Measurements from ENCODE around the gene ADCY2.

DNA sequence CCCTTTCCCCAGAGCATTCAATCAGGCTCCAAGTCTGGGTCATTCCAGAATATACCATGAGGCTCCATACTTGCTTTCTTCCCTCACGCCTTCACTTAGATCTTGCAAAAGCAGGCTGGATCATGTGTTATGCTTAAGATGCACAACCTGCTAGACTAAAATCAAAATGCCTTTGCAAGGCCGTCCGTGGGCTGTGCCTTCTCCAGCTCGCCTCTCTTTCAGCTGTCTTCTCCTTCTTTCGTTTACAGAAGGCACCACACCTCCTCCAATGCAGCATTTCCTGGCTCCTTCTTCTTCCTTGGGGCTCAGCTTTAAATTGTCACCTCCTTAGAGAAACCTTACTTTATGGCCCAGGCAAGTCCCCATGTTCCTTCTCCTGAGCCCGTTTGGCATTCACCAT is 150.6 kb downstream of the ADCY2 start:
- TF ChIP-seq TBL1XR1 (IDR thresholded peaks at IDR 0.05; ENCODE audit: borderline replicate concordance, low read length, partially characterized antibody) (no peak), ZFP82 (CRISPR knock-in tag; IDR thresholded peaks at IDR 0.05; ENCODE audit: borderline replicate concordance) (no peak), CREM (IDR thresholded peaks at IDR 0.05) (no peak), CREM (CRISPR knock-in tag; IDR thresholded peaks at IDR 0.05) (no peak), CAMTA2 (CRISPR knock-in tag; IDR thresholded peaks at IDR 0.05; ENCODE audit: borderline replicate concordance) (no peak), FOXC1 (CRISPR knock-in tag; IDR thresholded peaks at IDR 0.05; ENCODE audit: borderline replicate concordance) (no peak), NFIB (CRISPR knock-in tag; IDR thresholded peaks at IDR 0.05; ENCODE audit: borderline replicate concordance) (no peak)
- TF ChIP-seq, protein P1, sequence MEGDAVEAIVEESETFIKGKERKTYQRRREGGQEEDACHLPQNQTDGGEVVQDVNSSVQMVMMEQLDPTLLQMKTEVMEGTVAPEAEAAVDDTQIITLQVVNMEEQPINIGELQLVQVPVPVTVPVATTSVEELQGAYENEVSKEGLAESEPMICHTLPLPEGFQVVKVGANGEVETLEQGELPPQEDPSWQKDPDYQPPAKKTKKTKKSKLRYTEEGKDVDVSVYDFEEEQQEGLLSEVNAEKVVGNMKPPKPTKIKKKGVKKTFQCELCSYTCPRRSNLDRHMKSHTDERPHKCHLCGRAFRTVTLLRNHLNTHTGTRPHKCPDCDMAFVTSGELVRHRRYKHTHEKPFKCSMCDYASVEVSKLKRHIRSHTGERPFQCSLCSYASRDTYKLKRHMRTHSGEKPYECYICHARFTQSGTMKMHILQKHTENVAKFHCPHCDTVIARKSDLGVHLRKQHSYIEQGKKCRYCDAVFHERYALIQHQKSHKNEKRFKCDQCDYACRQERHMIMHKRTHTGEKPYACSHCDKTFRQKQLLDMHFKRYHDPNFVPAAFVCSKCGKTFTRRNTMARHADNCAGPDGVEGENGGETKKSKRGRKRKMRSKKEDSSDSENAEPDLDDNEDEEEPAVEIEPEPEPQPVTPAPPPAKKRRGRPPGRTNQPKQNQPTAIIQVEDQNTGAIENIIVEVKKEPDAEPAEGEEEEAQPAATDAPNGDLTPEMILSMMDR (CRISPR knock-in tag; IDR thresholded peaks at IDR 0.05) = no peak
- TF ChIP-seq, protein P2, sequence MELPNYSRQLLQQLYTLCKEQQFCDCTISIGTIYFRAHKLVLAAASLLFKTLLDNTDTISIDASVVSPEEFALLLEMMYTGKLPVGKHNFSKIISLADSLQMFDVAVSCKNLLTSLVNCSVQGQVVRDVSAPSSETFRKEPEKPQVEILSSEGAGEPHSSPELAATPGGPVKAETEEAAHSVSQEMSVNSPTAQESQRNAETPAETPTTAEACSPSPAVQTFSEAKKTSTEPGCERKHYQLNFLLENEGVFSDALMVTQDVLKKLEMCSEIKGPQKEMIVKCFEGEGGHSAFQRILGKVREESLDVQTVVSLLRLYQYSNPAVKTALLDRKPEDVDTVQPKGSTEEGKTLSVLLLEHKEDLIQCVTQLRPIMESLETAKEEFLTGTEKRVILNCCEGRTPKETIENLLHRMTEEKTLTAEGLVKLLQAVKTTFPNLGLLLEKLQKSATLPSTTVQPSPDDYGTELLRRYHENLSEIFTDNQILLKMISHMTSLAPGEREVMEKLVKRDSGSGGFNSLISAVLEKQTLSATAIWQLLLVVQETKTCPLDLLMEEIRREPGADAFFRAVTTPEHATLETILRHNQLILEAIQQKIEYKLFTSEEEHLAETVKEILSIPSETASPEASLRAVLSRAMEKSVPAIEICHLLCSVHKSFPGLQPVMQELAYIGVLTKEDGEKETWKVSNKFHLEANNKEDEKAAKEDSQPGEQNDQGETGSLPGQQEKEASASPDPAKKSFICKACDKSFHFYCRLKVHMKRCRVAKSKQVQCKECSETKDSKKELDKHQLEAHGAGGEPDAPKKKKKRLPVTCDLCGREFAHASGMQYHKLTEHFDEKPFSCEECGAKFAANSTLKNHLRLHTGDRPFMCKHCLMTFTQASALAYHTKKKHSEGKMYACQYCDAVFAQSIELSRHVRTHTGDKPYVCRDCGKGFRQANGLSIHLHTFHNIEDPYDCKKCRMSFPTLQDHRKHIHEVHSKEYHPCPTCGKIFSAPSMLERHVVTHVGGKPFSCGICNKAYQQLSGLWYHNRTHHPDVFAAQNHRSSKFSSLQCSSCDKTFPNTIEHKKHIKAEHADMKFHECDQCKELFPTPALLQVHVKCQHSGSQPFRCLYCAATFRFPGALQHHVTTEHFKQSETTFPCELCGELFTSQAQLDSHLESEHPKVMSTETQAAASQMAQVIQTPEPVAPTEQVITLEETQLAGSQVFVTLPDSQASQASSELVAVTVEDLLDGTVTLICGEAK (IDR thresholded peaks at IDR 0.05) = no peak
- TF ChIP-seq, protein P2 (CRISPR knock-in tag; IDR thresholded peaks at IDR 0.05) = no peak
